Ascending aorta (tissue), 2 donors: Measurements from ENCODE around the gene NEK11. TPM values are rescaled to one million over a fixed set of nuclear protein-coding genes. Genes with fewer than 3 reads are reported as not detected.

Experiments
- DNase-seq, 2 donors: peaks; one replicate each; pipeline ENCODE4 v3.0.0-alpha.2; 2019; ENCODE audit warnings: low spot score in 2 of 2
- H3K27ac ChIP-seq, 2 donors: fragments of 200-600 bp; sonication (generic); one replicate each; pipeline ENCODE4 v1.5.1; 2016 to 2017; ENCODE audit warnings: mild to moderate bottlenecking in 1 of 2
- H3K27me3 ChIP-seq: fragments of 200-600 bp; sonication (generic); one replicate; pipeline ENCODE4 v1.5.1; 2017
- H3K36me3 ChIP-seq, 2 donors: fragments of 200-600 bp; sonication (generic); one replicate each; pipeline ENCODE4 v1.5.1; 2016
- H3K4me1 ChIP-seq, 2 donors: fragments of 200-600 bp; sonication (generic); one replicate each; pipeline ENCODE4 v1.5.1; 2016 to 2017; ENCODE audit warnings: mild to moderate bottlenecking in 1 of 2
- H3K4me3 ChIP-seq, 2 donors: fragments of 200-600 bp; sonication (generic); one replicate each; pipeline ENCODE4 v1.5.1; 2016 to 2017; ENCODE audit warnings: mild to moderate bottlenecking in 1 of 2
- H3K9me3 ChIP-seq, 2 donors: fragments of 200-600 bp; sonication (generic); one replicate each; pipeline ENCODE4 v1.5.1; 2016
- intact Hi-C: fragments of 100-400 bp; cut with DNase I; formaldehyde crosslinking; loops from one replicate; pipeline ENCODE4 v1.15.1; 2023
- total RNA-seq: library from RNA; depleted of rRNA; stranded (reverse); fragments of >200 nt; gene quantifications from one replicate; pipeline ENCODE4 v1.1.0, GENCODE V29; 2016
- TF ChIP-seq, protein P1 (sequence below), 3 experiments: fragments of 200-600 bp in 2 of 3; fragments of 450-650 bp in 1 of 3; sonication (generic) in 2 of 3; IDR thresholded peaks; one replicate each; pipeline ENCODE4 v1.5.1; 2016 to 2019; ENCODE audit warnings: antibody characterized with exemption in 3 of 3, mild to moderate bottlenecking in 1 of 3, moderate library complexity in 1 of 3

The NEK11 gene
- total RNA-seq, 1 donor from 2014 or later, result 4.0 TPM

DNA sequence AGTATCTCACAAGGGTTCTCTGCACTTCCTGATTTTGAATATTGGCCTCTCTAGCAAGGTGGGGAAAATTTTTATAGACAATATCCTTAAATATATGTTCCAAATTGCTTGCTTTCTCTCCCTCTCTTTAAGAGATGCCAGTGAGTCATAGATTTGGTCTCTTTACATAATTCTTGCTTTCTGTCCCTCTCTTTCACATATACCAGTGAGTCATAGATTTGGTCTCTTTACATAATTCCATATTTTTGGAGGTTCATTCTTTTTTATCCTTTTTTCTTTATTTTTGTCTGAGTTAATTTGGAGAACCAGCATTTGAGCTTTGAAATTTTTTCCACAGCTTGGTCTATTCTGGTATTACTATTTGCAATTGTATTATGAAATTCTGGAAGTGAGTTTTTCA lies 277.2 kb downstream of the NEK11 start:
- Histone ChIP-seq H3K36me3 (no peaks in the 10 kb centered on the region), H3K4me1 (no peaks in the 10 kb centered on the region), H3K9me3 (peaks cover 0 to 13% of the 10 kb centered on the region in 2 donors), H3K27ac (no peak overlapping the region), H3K4me3 (no peak overlapping the region), H3K27me3 (no peaks in the 10 kb centered on the region)
- intact Hi-C loops, result no loop called here
- TF ChIP-seq, protein P1, sequence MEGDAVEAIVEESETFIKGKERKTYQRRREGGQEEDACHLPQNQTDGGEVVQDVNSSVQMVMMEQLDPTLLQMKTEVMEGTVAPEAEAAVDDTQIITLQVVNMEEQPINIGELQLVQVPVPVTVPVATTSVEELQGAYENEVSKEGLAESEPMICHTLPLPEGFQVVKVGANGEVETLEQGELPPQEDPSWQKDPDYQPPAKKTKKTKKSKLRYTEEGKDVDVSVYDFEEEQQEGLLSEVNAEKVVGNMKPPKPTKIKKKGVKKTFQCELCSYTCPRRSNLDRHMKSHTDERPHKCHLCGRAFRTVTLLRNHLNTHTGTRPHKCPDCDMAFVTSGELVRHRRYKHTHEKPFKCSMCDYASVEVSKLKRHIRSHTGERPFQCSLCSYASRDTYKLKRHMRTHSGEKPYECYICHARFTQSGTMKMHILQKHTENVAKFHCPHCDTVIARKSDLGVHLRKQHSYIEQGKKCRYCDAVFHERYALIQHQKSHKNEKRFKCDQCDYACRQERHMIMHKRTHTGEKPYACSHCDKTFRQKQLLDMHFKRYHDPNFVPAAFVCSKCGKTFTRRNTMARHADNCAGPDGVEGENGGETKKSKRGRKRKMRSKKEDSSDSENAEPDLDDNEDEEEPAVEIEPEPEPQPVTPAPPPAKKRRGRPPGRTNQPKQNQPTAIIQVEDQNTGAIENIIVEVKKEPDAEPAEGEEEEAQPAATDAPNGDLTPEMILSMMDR (IDR thresholded peaks at IDR 0.05), result no peak
- DNase-seq, result no peak

DNA sequence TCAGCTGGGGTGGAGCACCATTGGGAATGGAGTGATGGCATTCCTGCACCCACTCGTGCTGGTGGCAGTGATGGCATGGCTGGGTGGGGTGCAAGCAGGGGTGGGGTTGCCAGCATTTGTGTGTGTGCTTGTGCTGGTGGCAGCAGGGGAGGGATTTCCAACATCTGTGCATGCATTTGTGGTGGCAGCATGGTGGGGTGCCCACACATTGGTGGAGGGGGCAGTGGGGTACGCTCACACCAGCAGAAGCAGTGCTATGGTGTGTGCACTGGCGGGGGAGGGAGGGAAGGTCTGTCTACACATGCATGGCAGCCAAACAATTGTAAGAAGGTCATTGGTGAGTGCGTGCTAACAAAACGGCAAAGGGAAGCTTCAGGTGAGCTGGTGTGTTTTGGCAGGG lies 278.2 kb downstream of the NEK11 start:
- no peaks in the 10 kb centered on the region for H3K27me3 ChIP-seq
- H3K36me3 ChIP-seq, result no peaks in the 10 kb centered on the region
- H3K4me1 ChIP-seq, result no peaks in the 10 kb centered on the region
- intact Hi-C loops, result no loop called here
- no peak overlapping the region for H3K27ac ChIP-seq
- TF ChIP-seq, protein P1 (IDR thresholded peaks at IDR 0.05), result no peak
- DNase-seq, result no peak
- peaks cover 0 to 7% of the 10 kb centered on the region in 2 donors for H3K9me3 ChIP-seq
- no peak overlapping the region for H3K4me3 ChIP-seq

DNA sequence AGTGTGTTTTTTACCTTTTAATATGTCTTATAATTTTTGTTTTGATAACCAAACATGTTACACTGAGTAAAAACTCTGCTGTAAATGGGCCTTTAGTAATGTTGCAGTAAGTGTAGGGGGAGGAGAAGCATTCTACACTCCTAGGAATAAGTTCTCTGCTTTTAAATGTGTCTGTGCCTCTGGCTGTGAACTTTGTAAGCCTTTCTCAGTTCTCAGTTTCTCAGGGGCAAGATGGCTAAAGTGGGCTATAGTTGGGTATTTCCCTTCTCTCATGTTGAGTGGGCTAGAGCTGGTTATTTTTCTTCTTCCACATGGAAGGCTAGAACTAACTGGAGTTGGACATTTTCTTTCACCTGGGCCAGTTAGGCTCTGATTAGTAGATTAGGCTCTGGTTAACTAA lies 279.6 kb downstream of the NEK11 start:
- no peaks in the 10 kb centered on the region for H3K27me3 ChIP-seq
- DNase-seq, result no peak
- no peak overlapping the region for H3K4me3 ChIP-seq
- no peaks in the 10 kb centered on the region for H3K36me3 ChIP-seq
- TF ChIP-seq, protein P1 (IDR thresholded peaks at IDR 0.05), result no peak
- no peaks in the 10 kb centered on the region for H3K4me1 ChIP-seq
- intact Hi-C loops, result no loop called here
- H3K27ac ChIP-seq, result no peak overlapping the region
- H3K9me3 ChIP-seq, result no peaks in the 10 kb centered on the region

DNA sequence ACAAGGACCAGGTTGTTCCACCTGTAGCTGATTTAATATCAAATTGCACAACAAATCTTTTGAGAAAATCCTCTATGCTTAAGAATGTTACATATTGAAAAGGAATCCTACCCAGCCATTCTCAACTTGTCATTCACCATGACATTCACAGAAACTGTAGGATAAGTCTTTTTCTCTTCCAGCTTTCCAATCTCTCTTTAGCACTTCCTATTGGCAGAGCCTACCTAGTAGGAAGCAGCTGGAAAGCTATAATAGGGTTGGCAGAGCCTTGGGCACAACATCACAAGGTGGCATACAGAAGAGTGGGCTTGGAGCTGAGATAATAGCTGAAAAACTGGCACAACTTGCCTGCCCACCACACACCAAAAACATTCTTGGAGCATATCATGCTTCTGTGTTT lies 287.6 kb downstream of the NEK11 start:
- intact Hi-C loops, result no loop called here
- no peak for DNase-seq
- Histone ChIP-seq H3K36me3 (no peaks in the 10 kb centered on the region), H3K9me3 (no peaks in the 10 kb centered on the region), H3K4me1 (no peaks in the 10 kb centered on the region), H3K4me3 (no peak overlapping the region), H3K27ac (no peak overlapping the region), H3K27me3 (no peaks in the 10 kb centered on the region)
- TF ChIP-seq, protein P1 (IDR thresholded peaks at IDR 0.05), result no peak

DNA sequence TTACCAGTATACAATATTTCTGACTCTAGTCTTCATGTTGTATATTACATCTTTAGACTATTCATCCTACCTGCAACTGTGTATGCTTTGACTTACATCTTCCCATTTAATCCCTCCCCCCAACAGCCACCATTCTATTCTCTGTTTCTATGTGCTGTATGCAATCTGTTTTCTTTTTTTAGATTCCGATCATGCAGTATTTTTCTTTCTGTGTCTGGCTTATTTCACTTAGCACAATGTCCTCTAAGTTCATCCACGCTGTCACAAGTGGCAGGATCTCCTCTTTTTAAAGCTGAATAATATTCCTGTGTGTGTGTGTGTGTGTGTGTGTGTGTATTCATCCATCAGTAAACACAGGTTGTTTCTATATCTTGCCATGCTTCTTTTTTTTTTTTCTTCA lies 288.5 kb downstream of the NEK11 start:
- intact Hi-C loops, result no loop called here
- no peaks in the 10 kb centered on the region for H3K9me3 ChIP-seq
- H3K27ac ChIP-seq, result no peak overlapping the region
- TF ChIP-seq, protein P1 (IDR thresholded peaks at IDR 0.05), result no peak
- no peak overlapping the region for H3K4me3 ChIP-seq
- H3K36me3 ChIP-seq, result no peaks in the 10 kb centered on the region
- no peaks in the 10 kb centered on the region for H3K27me3 ChIP-seq
- H3K4me1 ChIP-seq, result no peaks in the 10 kb centered on the region
- no peak for DNase-seq

DNA sequence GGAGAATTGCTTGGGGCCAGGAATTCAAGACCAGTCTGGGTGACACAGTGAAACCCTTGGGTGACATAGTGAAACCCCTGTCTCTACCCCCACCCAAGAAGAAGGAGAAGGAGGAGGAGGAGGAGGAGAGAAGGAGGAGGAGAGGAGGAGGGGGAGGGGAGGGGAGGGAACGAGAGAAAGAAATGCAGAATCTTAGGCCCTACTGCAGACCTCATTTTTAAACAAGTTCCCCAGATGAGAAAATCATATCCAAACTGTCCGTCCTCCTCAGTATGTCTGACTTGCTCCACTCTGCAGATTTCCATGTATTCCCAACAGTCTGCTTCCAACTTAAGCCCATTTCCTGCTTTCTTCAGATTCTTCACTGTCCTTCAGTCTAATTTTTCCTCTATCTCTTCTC lies 291.0 kb downstream of the NEK11 start:
- DNase-seq, result no peak
- Histone ChIP-seq H3K27me3 (no peaks in the 10 kb centered on the region), H3K36me3 (no peaks in the 10 kb centered on the region), H3K9me3 (no peaks in the 10 kb centered on the region), H3K4me1 (no peaks in the 10 kb centered on the region), H3K4me3 (no peak overlapping the region), H3K27ac (no peak overlapping the region)
- TF ChIP-seq, protein P1 (IDR thresholded peaks at IDR 0.05), result no peak
- intact Hi-C loops, result no loop called here
